ENCODE data around the gene DPP6. TPM values are rescaled to one million over a fixed set of nuclear protein-coding genes. Genes with fewer than 3 reads are reported as not detected.

DPP6 gene
- total RNA-seq, 2 donors from 2014 or later, result not detected

DNA sequence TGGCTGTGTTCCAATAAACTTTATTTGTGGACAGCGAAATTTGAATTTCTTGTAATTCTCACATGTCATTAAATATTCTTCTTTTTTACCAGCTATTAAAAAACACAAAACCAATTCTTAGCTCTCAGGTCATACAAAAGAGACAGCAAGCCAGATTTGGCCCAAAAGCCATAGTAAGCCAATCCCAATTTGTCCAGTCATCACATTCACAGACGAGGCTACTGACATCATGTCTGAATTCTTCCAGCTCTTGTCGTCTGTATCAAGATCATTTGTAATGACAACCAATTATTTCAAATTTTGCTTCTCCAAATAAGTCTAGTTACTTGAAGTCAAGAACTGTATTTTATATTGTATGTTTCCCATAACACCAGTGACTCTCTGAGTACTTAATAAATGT lies 684.2 kb downstream of the DPP6 start:
- DNase-seq (no peak), ATAC-seq (replicated peaks in 1 of 2) (no peak)
- no peaks in the 10 kb centered on the region for H3K36me3 Mint-ChIP-seq (ENCODE audit: insufficient read depth in 2 of 2)
- no peak overlapping the region for H3K4me3 Mint-ChIP-seq
- H3K4me1 Mint-ChIP-seq (ENCODE audit: low read depth), result no peaks in the 10 kb centered on the region
- H3K27ac Mint-ChIP-seq, result no peak overlapping the region
- no peaks in the 10 kb centered on the region for H3K27me3 Mint-ChIP-seq (ENCODE audit: low read depth)
- no peaks in the 10 kb centered on the region for H3K9me3 Mint-ChIP-seq

DNA sequence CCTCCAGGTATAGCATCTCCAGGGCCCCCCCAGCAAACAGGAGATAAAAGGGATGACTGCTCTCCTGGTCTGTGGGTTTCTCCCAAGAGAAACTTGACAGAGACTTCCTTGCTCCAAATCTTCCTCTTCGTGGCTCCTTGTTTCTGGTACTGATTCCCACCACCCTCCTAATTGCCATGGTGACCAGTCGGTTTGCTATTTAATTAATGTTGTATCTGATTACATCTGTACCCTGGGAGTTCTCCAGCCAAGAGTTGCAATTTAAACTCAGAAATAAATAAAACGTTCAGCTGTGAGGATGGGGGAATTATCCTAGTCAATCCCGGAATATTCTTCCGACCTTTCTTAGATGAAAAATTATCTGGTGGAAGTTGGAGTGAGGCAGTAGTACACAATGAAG lies 686.0 kb downstream of the DPP6 start:
- ATAC-seq (replicated peaks in 1 of 2), result no peak
- H3K27me3 Mint-ChIP-seq (ENCODE audit: low read depth), result peaks cover 3% of the 10 kb centered on the region
- no peak overlapping the region for H3K27ac Mint-ChIP-seq
- H3K4me1 Mint-ChIP-seq (ENCODE audit: low read depth), result no peaks in the 10 kb centered on the region
- no peak for DNase-seq
- no peak overlapping the region for H3K4me3 Mint-ChIP-seq
- no peaks in the 10 kb centered on the region for H3K9me3 Mint-ChIP-seq
- no peaks in the 10 kb centered on the region for H3K36me3 Mint-ChIP-seq (ENCODE audit: insufficient read depth in 2 of 2)

DNA sequence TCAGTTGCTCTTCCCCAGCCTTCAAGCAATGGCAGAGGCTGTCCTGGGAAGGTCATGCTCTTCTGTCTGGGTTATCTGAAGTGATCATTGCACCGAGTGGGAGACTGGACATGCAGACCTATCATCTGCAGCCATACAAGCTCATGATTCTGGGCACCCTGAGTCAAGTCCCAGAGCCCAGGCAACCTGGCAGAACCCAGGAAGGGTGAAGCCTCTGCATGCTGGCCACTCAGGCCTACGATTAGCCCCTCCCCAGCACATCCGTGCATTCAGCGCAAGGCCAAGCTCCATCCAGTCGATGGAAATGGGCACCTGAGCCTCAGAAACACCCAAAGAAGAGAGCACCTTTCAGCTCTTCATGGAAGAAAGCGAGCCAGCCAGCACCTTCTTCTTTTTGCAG lies 688.9 kb downstream of the DPP6 start:
- Mint-ChIP-seq H3K4me1 (ENCODE audit: low read depth) (no peaks in the 10 kb centered on the region), H3K27me3 (ENCODE audit: low read depth) (peaks cover 6% of the 10 kb centered on the region), H3K4me3 (no peak overlapping the region), H3K9me3 (no peaks in the 10 kb centered on the region), H3K36me3 (ENCODE audit: insufficient read depth in 2 of 2) (no peaks in the 10 kb centered on the region), H3K27ac (no peak overlapping the region)
- ATAC-seq (replicated peaks in 1 of 2) (no peak), DNase-seq (no peak)

DNA sequence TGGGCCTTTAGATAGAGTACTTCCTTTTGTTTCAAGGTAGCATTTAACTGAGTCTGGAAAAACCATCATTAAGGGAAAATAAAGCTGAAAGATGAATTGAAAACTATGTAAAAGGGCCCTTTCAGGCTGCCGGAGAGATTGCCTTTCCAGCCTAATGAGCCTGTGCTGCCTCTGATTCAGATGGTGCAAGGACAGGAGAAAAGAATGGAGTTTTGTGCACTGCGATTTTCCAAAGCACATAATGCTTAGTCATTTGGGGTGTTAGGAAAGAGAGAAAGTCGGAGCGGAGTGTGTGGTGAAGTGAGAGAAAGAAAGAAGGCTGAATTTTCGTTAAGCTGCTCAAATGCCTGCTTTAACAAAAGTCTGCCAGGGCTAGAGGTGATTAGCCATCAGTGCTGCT lies 691.0 kb downstream of the DPP6 start:
- no peak for ATAC-seq (replicated peaks in 1 of 2)
- Mint-ChIP-seq H3K27ac (no peak overlapping the region), H3K27me3 (ENCODE audit: low read depth) (peaks cover 6% of the 10 kb centered on the region), H3K9me3 (peaks cover 0 to 1% of the 10 kb centered on the region in 2 donors), H3K4me3 (no peak overlapping the region), H3K4me1 (ENCODE audit: low read depth) (no peaks in the 10 kb centered on the region), H3K36me3 (ENCODE audit: insufficient read depth in 2 of 2) (no peaks in the 10 kb centered on the region)
- no peak for DNase-seq

DNA sequence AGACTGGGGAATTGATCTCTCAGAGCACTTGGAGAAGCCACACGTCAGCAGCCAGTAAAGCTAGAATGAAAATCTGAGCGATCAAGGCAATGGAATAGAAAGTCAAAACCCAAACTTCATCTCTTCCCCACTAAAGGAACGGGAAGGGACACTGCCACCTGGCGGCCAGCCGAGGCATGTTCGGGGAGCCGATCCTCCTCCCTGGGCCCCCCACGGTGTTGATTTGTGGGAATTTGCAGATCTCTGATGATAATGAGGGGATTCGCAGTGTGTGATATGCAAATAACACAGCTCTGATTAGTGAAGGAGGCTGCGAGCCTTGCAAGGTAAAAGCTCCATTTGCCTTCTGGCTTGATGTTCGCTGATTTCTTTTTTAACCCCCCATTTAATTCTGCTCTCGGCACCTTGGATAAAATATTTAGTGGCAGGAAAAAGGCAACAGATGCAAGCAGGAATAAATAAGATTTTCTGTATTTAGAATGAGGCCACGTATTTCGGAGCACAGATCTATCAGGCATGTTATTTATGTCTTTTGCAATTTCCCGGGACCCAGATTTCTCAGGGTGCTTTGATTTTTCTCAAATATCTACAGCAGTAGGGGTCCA lies 692.2 kb downstream of the DPP6 start:
- H3K4me3 Mint-ChIP-seq, result no peak overlapping the region

DNA sequence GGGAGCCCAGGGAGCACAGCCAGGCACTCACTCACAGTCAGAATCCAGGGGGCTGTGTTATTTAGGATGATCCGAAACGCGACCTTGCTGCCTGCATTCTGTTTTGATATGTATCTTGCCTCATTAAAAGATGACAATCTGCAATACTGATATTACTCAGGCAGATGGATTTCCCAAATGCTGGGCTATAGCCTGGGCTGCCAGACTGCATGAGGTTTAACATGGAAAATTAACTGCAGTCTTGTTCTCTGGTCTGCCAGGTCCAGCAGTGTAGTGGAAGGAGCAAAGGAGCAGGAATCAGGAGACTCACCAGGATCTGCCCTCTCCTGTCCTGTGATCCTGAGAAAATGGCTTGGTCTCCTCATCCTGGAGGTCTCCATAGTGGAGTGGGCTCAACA lies 692.7 kb downstream of the DPP6 start:
- ATAC-seq (replicated peaks in 1 of 2) (no peak), DNase-seq (no peak)
- H3K4me1 Mint-ChIP-seq (ENCODE audit: low read depth), result no peaks in the 10 kb centered on the region
- peaks cover 6% of the 10 kb centered on the region for H3K27me3 Mint-ChIP-seq (ENCODE audit: low read depth)
- H3K9me3 Mint-ChIP-seq, result peaks cover 0 to 1% of the 10 kb centered on the region in 2 donors
- no peak overlapping the region for H3K4me3 Mint-ChIP-seq
- no peaks in the 10 kb centered on the region for H3K36me3 Mint-ChIP-seq (ENCODE audit: insufficient read depth in 2 of 2)
- H3K27ac Mint-ChIP-seq, result no peak overlapping the region

More for the DNA sequence above, 692.2 kb downstream of the DPP6 start:
- no peak overlapping the region for H3K27ac Mint-ChIP-seq
- H3K9me3 Mint-ChIP-seq, result peaks cover 0 to 1% of the 10 kb centered on the region in 2 donors
- H3K27me3 Mint-ChIP-seq (ENCODE audit: low read depth), result peaks cover 6% of the 10 kb centered on the region
- no peaks in the 10 kb centered on the region for H3K4me1 Mint-ChIP-seq (ENCODE audit: low read depth)
- no peaks in the 10 kb centered on the region for H3K36me3 Mint-ChIP-seq (ENCODE audit: insufficient read depth in 2 of 2)
- ATAC-seq (replicated peaks in 1 of 2) (no peak), DNase-seq (peak; percentile 28 to 40)

DNA sequence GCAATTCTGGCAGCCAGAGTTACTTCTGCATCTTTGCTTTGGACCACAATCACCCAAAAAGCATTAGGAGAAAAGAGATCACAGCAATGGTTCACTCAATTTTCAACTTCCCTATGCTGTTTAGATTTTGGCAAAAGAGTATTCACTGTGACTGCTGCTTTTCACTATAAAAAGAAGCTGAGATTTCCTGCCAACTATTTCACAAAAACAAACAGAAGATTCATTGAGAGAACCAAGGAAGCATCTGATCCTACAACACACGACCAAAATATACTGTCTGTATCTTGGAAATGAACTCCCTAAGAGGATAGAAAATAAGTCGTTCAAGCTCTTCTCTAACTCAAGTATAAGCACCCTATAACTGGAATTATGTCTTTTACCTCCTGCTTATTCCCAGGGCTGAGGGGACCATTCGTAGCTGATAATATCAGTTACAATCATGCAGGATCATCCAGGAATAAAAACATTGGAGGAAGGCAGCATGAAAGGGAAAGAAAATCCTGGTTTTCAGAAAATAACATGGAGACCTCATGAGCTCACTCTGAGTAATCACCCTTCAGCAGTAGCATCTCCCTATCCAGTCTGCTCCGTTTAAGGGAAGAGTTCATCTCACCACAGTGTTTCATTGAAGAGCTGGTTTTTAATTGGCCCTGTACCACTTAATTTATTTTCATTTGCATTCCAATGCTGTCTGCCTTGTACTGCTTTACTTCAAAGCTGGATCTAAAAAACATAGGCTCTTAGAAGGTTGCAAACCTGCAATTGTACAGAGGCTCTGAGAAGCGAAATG lies 694.6 kb downstream of the DPP6 start:
- Mint-ChIP-seq H3K36me3 (ENCODE audit: insufficient read depth in 2 of 2) (no peaks in the 10 kb centered on the region), H3K27ac (no peak overlapping the region), H3K9me3 (peaks cover 0 to 1% of the 10 kb centered on the region in 2 donors), H3K4me1 (ENCODE audit: low read depth) (no peaks in the 10 kb centered on the region), H3K4me3 (no peak overlapping the region), H3K27me3 (ENCODE audit: low read depth) (peaks cover 6% of the 10 kb centered on the region)
- no peak for DNase-seq
- ATAC-seq (replicated peaks in 1 of 2), result no peak

DNA sequence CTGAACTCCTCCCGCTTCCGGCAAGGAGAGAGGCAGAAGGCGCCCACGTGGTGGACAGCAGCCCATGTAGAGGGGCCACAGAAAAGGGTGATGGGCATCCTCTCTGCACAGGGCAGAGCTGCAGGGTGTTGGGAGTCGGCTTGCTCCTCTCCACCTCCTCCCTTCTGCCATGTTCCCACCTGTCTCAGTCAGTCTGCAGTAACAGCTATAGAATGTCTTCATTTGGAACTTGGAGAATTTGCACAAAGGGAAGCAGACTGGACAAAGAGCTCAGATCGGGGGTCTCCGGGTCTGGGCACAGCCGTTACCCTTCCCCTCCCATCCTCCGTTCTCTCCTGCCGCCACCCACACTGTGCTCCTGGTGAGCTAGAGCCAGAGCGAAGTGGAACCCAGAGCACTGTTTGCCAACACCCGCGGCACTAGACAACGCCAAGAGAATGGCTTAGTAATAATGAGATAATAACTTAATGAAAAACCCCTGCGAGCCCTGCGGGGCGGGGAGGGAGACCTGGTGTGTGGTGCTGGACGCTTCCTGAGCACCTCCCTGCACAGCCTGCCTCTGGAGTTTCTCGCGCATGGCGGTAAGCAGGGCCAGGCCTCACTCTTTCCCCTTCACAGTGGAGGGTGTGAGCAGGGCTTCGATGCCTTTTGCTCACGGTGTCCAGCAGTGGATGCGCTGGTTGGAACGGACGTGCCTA lies 696.0 kb downstream of the DPP6 start:
- Mint-ChIP-seq H3K27ac (no peak overlapping the region), H3K36me3 (ENCODE audit: insufficient read depth in 2 of 2) (no peaks in the 10 kb centered on the region), H3K27me3 (ENCODE audit: low read depth) (peaks cover 3% of the 10 kb centered on the region), H3K4me3 (no peak overlapping the region), H3K4me1 (ENCODE audit: low read depth) (no peaks in the 10 kb centered on the region), H3K9me3 (peaks cover 0 to 1% of the 10 kb centered on the region in 2 donors)
- DNase-seq, result no peak
- no peak for ATAC-seq (replicated peaks in 1 of 2)

DNA sequence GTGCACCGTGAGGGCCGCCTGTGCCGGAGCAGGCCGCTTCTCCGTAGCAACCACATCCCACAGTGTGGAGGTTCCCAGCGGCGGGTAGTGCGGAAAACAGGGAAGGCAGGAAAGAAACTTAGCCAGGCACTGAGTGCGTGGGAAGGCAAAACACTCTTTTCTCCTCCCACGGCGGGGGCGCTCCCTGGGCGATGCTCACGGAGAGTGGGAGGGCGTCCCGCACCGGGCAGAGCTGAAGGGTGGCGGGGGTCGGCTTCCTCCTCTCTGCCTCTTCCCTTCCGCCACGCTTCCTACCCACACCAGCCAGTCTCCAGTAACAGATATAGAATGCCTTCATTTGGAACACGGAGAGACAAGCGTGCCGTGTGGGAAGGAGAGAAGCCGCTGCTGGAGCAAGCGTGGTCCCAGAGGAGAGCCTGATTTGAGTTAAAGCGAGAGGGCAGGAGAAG lies 698.2 kb downstream of the DPP6 start:
- Mint-ChIP-seq H3K4me3 (no peak overlapping the region), H3K9me3 (peaks cover 0 to 4% of the 10 kb centered on the region in 2 donors), H3K27ac (no peak overlapping the region), H3K27me3 (ENCODE audit: low read depth) (no peaks in the 10 kb centered on the region), H3K36me3 (ENCODE audit: insufficient read depth in 2 of 2) (no peaks in the 10 kb centered on the region), H3K4me1 (ENCODE audit: low read depth) (no peaks in the 10 kb centered on the region)
- DNase-seq (no peak), ATAC-seq (replicated peaks in 1 of 2) (no peak)

DNA sequence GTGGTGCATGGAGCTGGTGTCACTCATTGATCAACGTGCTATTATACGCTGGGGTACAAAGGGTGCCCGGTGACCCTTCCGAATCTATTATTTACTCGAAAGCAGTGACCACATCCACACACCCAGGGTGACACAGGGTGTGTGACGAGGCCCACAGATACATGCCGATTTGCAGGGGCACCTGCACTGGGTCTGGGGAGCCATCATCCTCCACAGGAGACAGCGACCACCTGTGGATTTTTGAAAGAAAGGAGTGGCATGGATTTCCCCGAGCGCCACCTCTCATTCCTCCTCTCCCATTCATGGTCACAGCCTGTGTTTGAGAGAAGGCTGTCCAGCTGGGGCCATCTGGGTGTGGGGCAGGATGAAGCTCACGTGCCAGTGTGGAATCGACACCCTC lies 701.0 kb downstream of the DPP6 start:
- no peak for ATAC-seq (replicated peaks in 1 of 2)
- H3K36me3 Mint-ChIP-seq (ENCODE audit: insufficient read depth in 2 of 2), result no peaks in the 10 kb centered on the region
- DNase-seq, result no peak
- H3K27ac Mint-ChIP-seq, result no peak overlapping the region
- no peak overlapping the region for H3K4me3 Mint-ChIP-seq
- no peaks in the 10 kb centered on the region for H3K4me1 Mint-ChIP-seq (ENCODE audit: low read depth)
- H3K27me3 Mint-ChIP-seq (ENCODE audit: low read depth), result no peaks in the 10 kb centered on the region
- peaks cover 0 to 5% of the 10 kb centered on the region in 2 donors for H3K9me3 Mint-ChIP-seq

DNA sequence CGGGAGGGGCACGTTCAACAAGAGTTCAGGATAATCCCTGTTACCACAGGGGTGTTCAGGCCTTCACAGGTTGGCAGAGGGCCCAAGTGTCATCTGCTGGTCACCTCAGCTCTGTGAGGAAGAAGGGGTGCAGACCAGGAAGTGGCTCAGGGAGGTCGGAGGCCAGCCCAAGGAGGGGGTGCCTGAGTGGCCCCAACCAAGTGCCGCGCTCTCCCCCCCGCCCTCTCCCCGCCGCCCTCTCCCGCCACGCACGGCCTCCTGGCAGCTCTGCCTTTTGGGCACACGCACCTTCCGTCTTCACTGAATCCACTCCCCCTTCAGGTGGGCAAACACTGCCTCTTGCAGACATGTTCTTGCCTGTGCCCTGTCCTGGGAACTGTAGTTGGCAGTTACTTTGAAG lies 705.6 kb downstream of the DPP6 start:
- H3K27me3 Mint-ChIP-seq (ENCODE audit: low read depth), result no peaks in the 10 kb centered on the region
- H3K36me3 Mint-ChIP-seq (ENCODE audit: insufficient read depth in 2 of 2), result no peaks in the 10 kb centered on the region
- peaks cover 0 to 5% of the 10 kb centered on the region in 2 donors for H3K9me3 Mint-ChIP-seq
- no peak for DNase-seq
- no peak overlapping the region for H3K27ac Mint-ChIP-seq
- no peak for ATAC-seq (replicated peaks in 1 of 2)
- no peaks in the 10 kb centered on the region for H3K4me1 Mint-ChIP-seq (ENCODE audit: low read depth)
- no peak overlapping the region for H3K4me3 Mint-ChIP-seq

DNA sequence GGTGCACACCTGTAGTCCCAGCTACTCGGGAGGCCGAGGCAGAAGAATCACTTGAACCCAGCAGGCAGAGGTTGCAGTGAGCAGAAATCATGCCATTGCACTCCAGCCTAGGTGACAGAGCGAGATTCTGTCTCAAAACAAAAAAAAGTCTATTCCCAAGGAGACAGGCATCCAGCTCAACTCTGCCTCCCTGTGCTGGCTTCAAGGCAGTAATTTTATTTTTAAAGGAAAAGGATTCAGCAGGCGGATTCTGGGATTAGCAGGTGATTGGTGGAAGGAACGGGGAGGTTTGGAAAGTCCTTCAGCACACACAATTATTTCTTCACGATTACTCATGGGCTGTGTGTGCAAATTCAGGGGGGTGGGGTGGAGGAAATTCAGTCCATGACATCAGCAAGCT lies 707.8 kb downstream of the DPP6 start:
- ATAC-seq (replicated peaks in 1 of 2) (no peak), DNase-seq (no peak)
- no peak overlapping the region for H3K4me3 Mint-ChIP-seq
- H3K27ac Mint-ChIP-seq, result no peak overlapping the region
- H3K27me3 Mint-ChIP-seq (ENCODE audit: low read depth), result no peaks in the 10 kb centered on the region
- no peaks in the 10 kb centered on the region for H3K36me3 Mint-ChIP-seq (ENCODE audit: insufficient read depth in 2 of 2)
- H3K4me1 Mint-ChIP-seq (ENCODE audit: low read depth), result no peaks in the 10 kb centered on the region
- peaks cover 0 to 2% of the 10 kb centered on the region in 2 donors for H3K9me3 Mint-ChIP-seq

DNA sequence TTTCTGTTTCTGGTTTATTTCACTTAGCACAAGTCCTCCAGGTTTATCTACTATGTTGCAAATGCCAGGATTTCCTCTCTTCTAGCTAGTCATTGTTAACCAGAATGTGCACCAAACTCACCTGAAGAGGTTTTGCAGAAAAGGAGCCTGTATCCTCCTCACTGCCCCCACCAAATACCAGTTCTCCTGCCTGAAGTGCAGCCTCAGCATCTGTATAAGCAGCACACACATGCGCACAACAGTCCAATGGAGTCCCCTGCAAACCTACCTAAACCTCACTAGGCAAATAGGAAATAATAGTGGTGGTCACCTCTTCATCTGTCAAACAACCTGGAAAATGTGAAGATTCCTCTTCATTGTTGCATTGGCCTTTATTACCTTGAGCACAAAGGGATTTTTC lies 712.9 kb downstream of the DPP6 start:
- H3K27me3 Mint-ChIP-seq (ENCODE audit: low read depth), result no peaks in the 10 kb centered on the region
- H3K4me1 Mint-ChIP-seq (ENCODE audit: low read depth), result no peaks in the 10 kb centered on the region
- no peak overlapping the region for H3K27ac Mint-ChIP-seq
- H3K36me3 Mint-ChIP-seq (ENCODE audit: insufficient read depth in 2 of 2), result no peaks in the 10 kb centered on the region
- DNase-seq, result no peak
- no peak for ATAC-seq (replicated peaks in 1 of 2)
- H3K4me3 Mint-ChIP-seq, result no peak overlapping the region
- H3K9me3 Mint-ChIP-seq, result no peaks in the 10 kb centered on the region
